Activated CD4-positive, alpha-beta memory T cell treated with anti-CD3 and anti-CD28 coated beads for 36 hours (primary cell): Measurements from ENCODE around the gene MASP2. TPM values are rescaled to one million over a fixed set of nuclear protein-coding genes. Genes with fewer than 3 reads are reported as not detected.
"Not testable (repeated sequence)": the region's sequence is repeated elsewhere in the genome, so short reads cannot be mapped to it uniquely, and the experiment has no call there.

Source experiments
- CTCF ChIA-PET: fragments of 350-600 bp; sonication (Branson Sonifier 250); formaldehyde crosslinking; loops from one replicate; lab custom pipeline; 2021; ENCODE audit warnings: antibody characterized with exemption, inconsistent platforms; lab: Charles Lee
- POLR2A ChIA-PET: fragments of 350-600 bp; sonication (Branson Sonifier 250); formaldehyde crosslinking; loops from one replicate; lab custom pipeline; 2021; ENCODE audit warnings: antibody characterized with exemption; lab: Charles Lee
- DNase-seq: peaks from one replicate; pipeline ENCODE4 v3.0.0-alpha.2; 2020
- H3K27ac Mint-ChIP-seq: one replicate; pipeline ENCODE4 v1.8.0; 2021; ENCODE audit warnings: mixed read lengths
- H3K27me3 Mint-ChIP-seq: one replicate; pipeline ENCODE4 v1.8.0; 2021; ENCODE audit warnings: mixed read lengths
- H3K36me3 Mint-ChIP-seq: one replicate; pipeline ENCODE4 v1.8.0; 2021; ENCODE audit warnings: mixed read lengths
- H3K4me1 Mint-ChIP-seq: one replicate; pipeline ENCODE4 v1.8.0; 2021; ENCODE audit warnings: low read depth, mixed read lengths
- H3K4me3 Mint-ChIP-seq: one replicate; pipeline ENCODE4 v1.8.0; 2021; ENCODE audit warnings: mild to moderate bottlenecking, mixed read lengths
- H3K9me3 Mint-ChIP-seq: one replicate; pipeline ENCODE4 v1.8.0; 2021; ENCODE audit warnings: mixed read lengths
- intact Hi-C: fragments of 100-400 bp; cut with micrococcal nuclease; formaldehyde crosslinking; loops from one replicate; pipeline ENCODE4 v1.15.1; 2023
- total RNA-seq, 2 experiments: library from RNA; stranded (reverse); gene quantifications; one replicate each; pipeline ENCODE4 v1.2.3, GENCODE V29; 2021

The MASP2 gene
- total RNA-seq, 2 experiments from 2014 or later = not detected

DNA sequence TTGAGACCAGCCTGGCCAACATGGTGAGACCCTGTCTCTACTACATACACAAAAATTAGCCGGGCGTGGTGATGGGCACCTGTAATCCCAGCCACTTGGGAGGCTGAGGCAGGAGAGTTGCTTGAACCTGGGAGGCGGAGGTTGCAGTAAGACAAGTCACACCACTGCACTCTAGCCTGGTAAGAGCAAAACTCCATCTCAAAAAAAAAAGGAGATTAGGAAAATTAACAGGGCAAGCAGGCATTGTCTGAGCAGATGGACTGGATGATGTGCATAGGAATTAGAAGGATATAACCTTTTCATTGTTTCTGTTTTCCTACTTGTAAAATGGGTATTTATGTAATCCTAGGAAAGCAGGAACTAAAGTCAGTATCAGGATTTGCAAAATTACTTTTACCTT, 19.0 kb downstream of the MASP2 start:
- peaks cover 17% of the 10 kb centered on the region for H3K36me3 Mint-ChIP-seq
- CTCF ChIA-PET = interaction anchor here (0.7 kb wide), 1 partner anchor 9 kb away, joined by 4 read pairs; no protein-coding TSS in a partner anchor

DNA sequence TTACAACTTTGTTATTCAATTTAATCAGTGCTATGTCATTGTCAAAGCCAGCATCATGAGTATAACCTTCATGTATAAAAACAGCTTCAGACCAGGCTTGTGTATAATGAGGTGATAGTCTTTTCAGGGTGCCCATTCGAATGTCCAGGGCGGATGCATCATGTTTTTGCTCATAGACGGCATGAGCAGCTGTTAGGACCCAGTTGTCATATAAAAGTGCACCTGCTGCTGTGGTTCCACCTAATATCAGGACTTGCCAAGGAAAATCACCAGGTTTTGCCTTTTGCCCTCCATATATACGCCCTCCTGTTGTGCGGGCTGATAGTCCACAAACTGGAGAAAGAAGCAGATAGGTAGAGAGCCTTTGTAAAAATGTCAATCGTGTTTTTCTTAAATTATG, 19.7 kb downstream of the MASP2 start:
- POLR2A ChIA-PET = no interaction called here
- intact Hi-C loops = no loop called here
- no peak overlapping the region for H3K27ac Mint-ChIP-seq
- DNase-seq = no peak
- no peak overlapping the region for H3K4me3 Mint-ChIP-seq
- H3K9me3 Mint-ChIP-seq = no peaks in the 10 kb centered on the region
- peaks cover 23% of the 10 kb centered on the region for H3K36me3 Mint-ChIP-seq
- CTCF ChIA-PET = interaction anchor here (0.7 kb wide), 1 partner anchor 10 kb away, joined by 4 read pairs; no protein-coding TSS in a partner anchor
- no peaks in the 10 kb centered on the region for H3K27me3 Mint-ChIP-seq
- H3K4me1 Mint-ChIP-seq = peaks cover 13% of the 10 kb centered on the region

More for the DNA sequence above, 19.0 kb downstream of the MASP2 start:
- H3K4me1 Mint-ChIP-seq = peaks cover 13% of the 10 kb centered on the region
- no peaks in the 10 kb centered on the region for H3K9me3 Mint-ChIP-seq
- DNase-seq = no peak
- no peak overlapping the region for H3K4me3 Mint-ChIP-seq
- H3K27ac Mint-ChIP-seq = no peak overlapping the region
- intact Hi-C loops = no loop called here
- POLR2A ChIA-PET = interaction anchor here (1.5 kb wide), 1 partner anchor 10 kb away, joined by 4 read pairs; no protein-coding TSS in a partner anchor
- no peaks in the 10 kb centered on the region for H3K27me3 Mint-ChIP-seq

DNA sequence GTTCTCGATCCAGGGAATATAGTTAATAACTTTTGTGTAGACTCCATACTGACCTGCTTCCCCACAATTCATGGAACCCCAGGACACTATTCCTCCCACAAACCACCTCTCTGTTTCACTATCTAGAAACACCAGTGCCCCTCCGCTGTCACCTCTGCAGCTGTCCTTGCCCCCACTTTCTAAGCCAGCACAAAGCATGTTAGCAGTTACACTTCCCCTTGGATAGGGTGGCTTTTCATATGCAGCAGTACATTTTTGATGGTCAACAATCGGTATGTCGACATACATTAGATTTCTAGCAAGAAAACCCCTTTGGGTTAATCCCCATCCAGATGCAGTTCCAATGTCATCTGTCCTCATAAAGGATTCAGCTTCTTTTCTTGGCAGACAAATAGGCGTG, 20.1 kb downstream of the MASP2 start:
- intact Hi-C loops = no loop called here
- Mint-ChIP-seq H3K4me3 (no peak overlapping the region), H3K27me3 (no peaks in the 10 kb centered on the region), H3K27ac (no peak overlapping the region), H3K36me3 (peaks cover 27% of the 10 kb centered on the region), H3K4me1 (peaks cover 15% of the 10 kb centered on the region), H3K9me3 (no peaks in the 10 kb centered on the region)
- DNase-seq = no peak
- ChIA-PET CTCF (no interaction called here), POLR2A (no interaction called here)

- Mint-ChIP-seq H3K4me3 (no peak overlapping the region), H3K27ac (peak overlapping the region; percentile 38), H3K9me3 (no peaks in the 10 kb centered on the region), H3K36me3 (peaks cover 35% of the 10 kb centered on the region), H3K4me1 (peaks cover 16% of the 10 kb centered on the region), H3K27me3 (no peaks in the 10 kb centered on the region)
- ChIA-PET POLR2A (no interaction called here), CTCF (interaction anchor here (2.1 kb wide), 1 partner anchor 11 kb away, joined by 10 read pairs; no protein-coding TSS in a partner anchor)
- intact Hi-C loops = no loop called here
- DNase-seq = no peak
These were observed 21.0 kb downstream of the MASP2 start for GRCh38 chr1:11026052-11026451.

- Mint-ChIP-seq H3K9me3 (no peaks in the 10 kb centered on the region), H3K27me3 (no peaks in the 10 kb centered on the region), H3K4me3 (no peak overlapping the region), H3K4me1 (peaks cover 16% of the 10 kb centered on the region), H3K27ac (peak overlapping the region; percentile 38), H3K36me3 (peaks cover 36% of the 10 kb centered on the region)
- POLR2A ChIA-PET = no interaction called here
- intact Hi-C loops = no loop called here
- DNase-seq = no peak
- CTCF ChIA-PET = interaction anchor here (1.2 to 2.1 kb wide), 2 partner anchors 12 to 620 kb away, joined by 4 to 10 read pairs; no protein-coding TSS in a partner anchor
These were observed 21.4 kb downstream of the MASP2 start for GRCh38 chr1:11025618-11026017.

DNA sequence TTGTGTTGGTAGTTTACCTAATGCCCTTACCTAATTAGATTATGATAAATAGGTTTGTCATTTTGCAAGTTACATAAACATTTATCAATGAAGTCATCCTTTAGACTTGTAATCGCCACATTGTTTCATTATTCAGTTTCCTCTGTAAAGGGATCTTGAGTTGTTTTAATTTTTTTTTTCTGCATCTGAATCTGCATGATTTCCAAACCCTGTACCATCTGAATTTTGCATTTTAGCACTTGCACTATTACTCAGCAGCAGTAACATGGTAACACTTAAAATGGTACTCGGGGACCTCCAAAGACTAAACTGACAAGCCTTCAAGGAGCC, 22.2 kb downstream of the MASP2 start:
- H3K27ac Mint-ChIP-seq = peak overlapping the region; percentile 67
- peaks cover 40% of the 10 kb centered on the region for H3K36me3 Mint-ChIP-seq
- ChIA-PET CTCF (interaction anchor here (1.2 to 2.1 kb wide), 2 partner anchors 13 to 621 kb away, joined by 4 to 10 read pairs; no protein-coding TSS in a partner anchor), POLR2A (no interaction called here)
- no peak for DNase-seq
- no peaks in the 10 kb centered on the region for H3K9me3 Mint-ChIP-seq
- no peak overlapping the region for H3K4me3 Mint-ChIP-seq
- intact Hi-C loops = no loop called here
- peaks cover 16% of the 10 kb centered on the region for H3K4me1 Mint-ChIP-seq
- H3K27me3 Mint-ChIP-seq = no peaks in the 10 kb centered on the region

DNA sequence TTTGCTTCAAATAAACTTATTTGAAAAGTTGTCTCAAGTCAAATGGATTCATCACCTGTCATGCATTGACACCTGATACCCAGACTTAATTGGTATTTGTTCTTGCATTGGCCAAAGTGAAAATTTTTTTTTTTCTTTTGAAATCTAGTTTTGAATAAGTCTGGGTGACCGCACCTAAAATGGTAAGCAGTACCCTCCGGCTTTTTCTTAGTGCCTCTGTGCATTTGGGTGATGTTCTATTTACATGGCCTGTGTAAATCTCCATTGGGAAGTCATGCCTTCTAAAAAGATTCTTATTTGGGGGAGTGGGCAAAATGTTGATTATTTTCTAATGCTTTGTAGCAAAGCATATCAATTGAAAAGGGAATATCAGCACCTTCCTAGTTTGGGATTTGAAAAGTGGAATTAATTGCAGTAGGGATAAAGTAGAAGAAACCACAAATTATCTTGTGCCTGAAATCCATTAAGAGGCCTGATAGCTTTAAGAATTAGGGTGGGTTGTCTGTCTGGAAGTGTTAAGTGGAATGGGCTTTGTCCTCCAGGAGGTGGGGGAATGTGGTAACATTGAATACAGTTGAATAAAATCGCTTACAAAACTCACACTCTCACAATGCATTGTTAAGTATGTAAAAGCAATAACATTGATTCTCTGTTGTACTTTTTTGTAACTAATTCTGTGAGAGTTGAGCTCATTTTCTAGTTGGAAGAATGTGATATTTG, 22.7 kb downstream of the MASP2 start:
- CTCF ChIA-PET = interaction anchor here (0.6 to 2.1 kb wide), 3 partner anchors 13 to 621 kb away, joined by 3 to 10 read pairs (median 4); no protein-coding TSS in a partner anchor
- Mint-ChIP-seq H3K9me3 (no peaks in the 10 kb centered on the region), H3K27ac (peak overlapping the region; percentile 67), H3K36me3 (peaks cover 43% of the 10 kb centered on the region), H3K4me3 (no peak overlapping the region), H3K27me3 (no peaks in the 10 kb centered on the region), H3K4me1 (peaks cover 16% of the 10 kb centered on the region)
- no peak for DNase-seq
- intact Hi-C loops = no loop called here
- POLR2A ChIA-PET = no interaction called here

DNA sequence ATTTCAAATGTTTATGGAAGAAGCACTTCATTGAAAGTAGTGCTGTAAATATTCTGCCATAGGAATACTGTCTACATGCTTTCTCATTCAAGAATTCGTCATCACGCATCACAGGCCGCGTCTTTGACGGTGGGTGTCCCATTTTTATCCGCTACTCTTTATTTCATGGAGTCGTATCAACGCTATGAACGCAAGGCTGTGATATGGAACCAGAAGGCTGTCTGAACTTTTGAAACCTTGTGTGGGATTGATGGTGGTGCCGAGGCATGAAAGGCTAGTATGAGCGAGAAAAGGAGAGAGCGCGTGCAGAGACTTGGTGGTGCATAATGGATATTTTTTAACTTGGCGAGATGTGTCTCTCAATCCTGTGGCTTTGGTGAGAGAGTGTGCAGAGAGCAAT, 23.8 kb downstream of the MASP2 start:
- no peaks in the 10 kb centered on the region for H3K27me3 Mint-ChIP-seq
- peaks cover 22% of the 10 kb centered on the region for H3K4me1 Mint-ChIP-seq
- H3K9me3 Mint-ChIP-seq = no peaks in the 10 kb centered on the region
- no peak overlapping the region for H3K4me3 Mint-ChIP-seq
- intact Hi-C loops = no loop called here
- DNase-seq = no peak
- H3K27ac Mint-ChIP-seq = no peak overlapping the region
- ChIA-PET POLR2A (no interaction called here), CTCF (no interaction called here)
- H3K36me3 Mint-ChIP-seq = peaks cover 52% of the 10 kb centered on the region

DNA sequence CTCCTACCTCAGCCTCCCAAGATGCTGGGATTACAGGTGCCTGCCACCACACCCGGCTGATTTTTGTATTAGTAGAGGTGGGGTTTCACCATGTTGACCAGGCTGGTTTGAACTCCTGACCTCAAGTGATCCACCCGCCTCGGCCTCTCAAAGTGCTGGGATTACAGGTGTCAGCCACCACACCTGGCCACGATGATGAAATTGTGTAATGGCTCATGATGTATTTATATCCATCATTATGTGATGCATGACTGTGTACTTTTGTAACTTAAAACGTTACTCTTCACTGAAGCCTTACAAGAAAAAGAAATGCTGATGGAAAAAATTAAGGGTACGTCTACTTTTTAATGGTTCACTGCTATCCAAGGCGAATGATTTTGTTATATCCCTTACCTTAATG, 27.1 kb downstream of the MASP2 start:
- ChIA-PET CTCF (interaction anchor here (1.1 kb wide), 1 partner anchor 18 kb away, joined by 8 read pairs; no protein-coding TSS in a partner anchor), POLR2A (no interaction called here)
- Mint-ChIP-seq H3K9me3 (no peaks in the 10 kb centered on the region), H3K36me3 (peaks cover 64% of the 10 kb centered on the region), H3K4me3 (no peak overlapping the region), H3K27me3 (no peaks in the 10 kb centered on the region), H3K4me1 (peaks cover 32% of the 10 kb centered on the region), H3K27ac (no peak overlapping the region)
- DNase-seq = no peak
- intact Hi-C loops = no loop called here

DNA sequence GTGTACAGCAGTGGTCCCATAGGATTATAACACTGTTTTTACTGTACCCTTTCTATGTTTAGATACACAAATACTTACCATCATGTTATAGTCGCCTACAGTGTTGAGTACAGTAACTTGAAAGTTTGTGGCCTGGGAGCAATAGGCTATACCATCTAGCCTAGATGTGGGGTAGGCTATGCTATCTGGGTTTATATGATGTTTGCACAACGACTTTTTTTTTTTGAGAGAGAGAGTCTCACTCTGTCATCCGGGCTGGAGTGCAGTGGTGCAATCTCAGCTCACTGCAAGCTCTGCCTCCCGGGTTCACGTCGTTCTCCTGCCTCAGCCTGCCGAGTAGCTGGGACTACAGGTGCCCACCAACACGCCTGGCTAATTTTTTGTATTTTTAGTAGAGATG, 27.7 kb downstream of the MASP2 start:
- H3K27ac Mint-ChIP-seq, H3K9me3 Mint-ChIP-seq, POLR2A ChIA-PET, H3K27me3 Mint-ChIP-seq, intact Hi-C loops, DNase-seq, H3K4me3 Mint-ChIP-seq: not testable (repeated sequence)
- Mint-ChIP-seq H3K36me3 (peaks cover 64% of the 10 kb centered on the region), H3K4me1 (peaks cover 32% of the 10 kb centered on the region)
- CTCF ChIA-PET = interaction anchor here (0.6 kb wide), 1 partner anchor 22 kb away, joined by 3 read pairs; no protein-coding TSS in a partner anchor

GRCh38 chr1:11013160-11013531, 33.9 kb downstream of the MASP2 start:
- Mint-ChIP-seq H3K4me3 (peak overlapping the region; percentile 87), H3K27me3 (no peaks in the 10 kb centered on the region), H3K4me1 (peaks cover 31% of the 10 kb centered on the region), H3K9me3 (no peaks in the 10 kb centered on the region), H3K36me3 (peaks cover 32% of the 10 kb centered on the region), H3K27ac (peak overlapping the region; percentile 87)
- POLR2A ChIA-PET = interaction anchor here (0.8 to 1.4 kb wide), 3 partner anchors 19 to 86 kb away, joined by 3 to 4 read pairs (median 3); no protein-coding TSS in a partner anchor
- intact Hi-C loops = loop anchor here (2.0 kb wide), 2 partner anchors 48 to 86 kb away; partner anchors contain the start of genes EXOSC10 and SRM
- CTCF ChIA-PET = interaction anchor here (0.5 to 2.4 kb wide), 3 partner anchors 24 to 651 kb away, joined by 3 to 18 read pairs (median 3); partner anchors contain the start of gene FBXO6
- no peak for DNase-seq
